B cell (primary cell): ENCODE data around the gene ERMARD. TPM values are rescaled to one million over a fixed set of nuclear protein-coding genes. Genes with fewer than 3 reads are reported as not detected.

ENCODE experiments used
- ATAC-seq: fragments of 200-7000 bp; cut with Tn5 transposase; one replicate; pipeline ENCODE4 v1.10.0; 2021; ENCODE audit warnings: low read depth, mild to moderate bottlenecking, moderate number of reproducible peaks, moderate library complexity
- CTCF ChIA-PET: fragments of 350-600 bp; sonication (Branson Sonifier 250); formaldehyde crosslinking; loops from one replicate; lab custom pipeline; 2021; ENCODE audit warnings: antibody characterized with exemption, inconsistent platforms; lab: Charles Lee
- POLR2A ChIA-PET: fragments of 350-600 bp; sonication (Branson Sonifier 250); formaldehyde crosslinking; loops from one replicate; lab custom pipeline; 2021; ENCODE audit warnings: antibody characterized with exemption; lab: Charles Lee
- DNase-seq: peaks from one replicate; pipeline ENCODE4 v3.0.0; 2013
- H2AFZ ChIP-seq: 2 replicates; pipeline ENCODE4 v1.6.1; 2012; ENCODE audit warnings: mild to moderate bottlenecking, low read depth, low read length; ENCODE audit not compliant: insufficient read depth, poor library complexity, severe bottlenecking
- H3K27ac ChIP-seq, 2 donors: 1 replicate in 1 of 2; 2 replicates in 1 of 2; pipeline ENCODE4 v1.5.1; 2012 to 2013; ENCODE audit warnings: low read length in 2 of 2, mild to moderate bottlenecking in 2 of 2, moderate library complexity in 1 of 2
- H3K27me3 ChIP-seq, 4 experiments: fragments of 200-600 bp in 1 of 4; sonication (generic) in 1 of 4; replicated peaks in 1 of 4; 1 replicate in 2 of 4; 2 replicates in 2 of 4; pipeline versions ENCODE4 v1.6.1 to v1.7.0; 2013 to 2016; ENCODE audit warnings: low read length in 3 of 4, mild to moderate bottlenecking in 2 of 4, mixed read lengths in 1 of 4, moderate library complexity in 1 of 4; ENCODE audit not compliant: insufficient read depth in 4 of 4, control insufficient read depth in 3 of 4; ENCODE audit errors: control extremely low read depth in 1 of 4
- H3K36me3 ChIP-seq, 2 experiments: replicated peaks in 1 of 2; 1 replicate in 1 of 2; 2 replicates in 1 of 2; pipeline versions ENCODE4 v1.6.1 to v1.7.1; 2013; ENCODE audit warnings: low read length in 1 of 2; ENCODE audit not compliant: insufficient read depth in 2 of 2, control insufficient read depth in 1 of 2; ENCODE audit errors: control extremely low read depth in 1 of 2, extremely low read depth in 1 of 2
- H3K4me1 ChIP-seq, 2 donors: fragments of 200-600 bp in 1 of 2; sonication (generic) in 1 of 2; 1 replicate in 1 of 2; 2 replicates in 1 of 2; pipeline versions ENCODE4 v1.5.1 to v1.6.1; 2013 to 2017; ENCODE audit warnings: low read length in 2 of 2; ENCODE audit not compliant: control insufficient read depth in 2 of 2, insufficient read depth in 2 of 2
- H3K4me2 ChIP-seq: replicated peaks from 2 replicates; pipeline ENCODE3; 2012; ENCODE audit warnings: mild to moderate bottlenecking, low read depth, low read length; ENCODE audit not compliant: poor library complexity, severe bottlenecking
- H3K4me3 ChIP-seq, 5 experiments: fragments of 200-600 bp in 1 of 5; sonication (generic) in 1 of 5; 1 replicate in 3 of 5; 2 replicates in 2 of 5; pipeline versions ENCODE4 v1.5.1 to v1.7.0; 2011 to 2016; ENCODE audit warnings: low read length in 4 of 5, mild to moderate bottlenecking in 4 of 5, low read depth in 2 of 5, control low read depth in 1 of 5, moderate library complexity in 1 of 5; ENCODE audit not compliant: insufficient read depth in 1 of 5; ENCODE audit errors: control extremely low read depth in 1 of 5, extremely low read depth in 1 of 5
- H3K79me2 ChIP-seq: fragments of 200-600 bp; sonication (generic); one replicate; pipeline ENCODE4 v1.6.0; 2016; ENCODE audit warnings: low read length; ENCODE audit not compliant: control insufficient read depth, insufficient read depth
- H3K9ac ChIP-seq: fragments of 200-600 bp; sonication (generic); 2 replicates; pipeline ENCODE4 v1.6.1; 2017; ENCODE audit warnings: mild to moderate bottlenecking, low read length, moderate library complexity
- H3K9me3 ChIP-seq, 3 donors: one replicate each; pipeline versions ENCODE4 v1.6.1 to v1.7.1; 2013; ENCODE audit warnings: low read length in 2 of 3; ENCODE audit not compliant: control insufficient read depth in 2 of 3, insufficient read depth in 1 of 3; ENCODE audit errors: control extremely low read depth in 1 of 3
- H4K20me1 ChIP-seq: 2 replicates; pipeline ENCODE4 v1.6.0; 2012; ENCODE audit warnings: mild to moderate bottlenecking, low read length; ENCODE audit not compliant: insufficient read depth, control insufficient read depth, poor library complexity, severe bottlenecking
- H3K27ac Mint-ChIP-seq: one replicate; pipeline ENCODE4 v1.8.0; 2021; ENCODE audit warnings: mixed read lengths
- H3K27me3 Mint-ChIP-seq: one replicate; pipeline ENCODE4 v1.8.0; 2021; ENCODE audit warnings: mixed read lengths
- H3K4me1 Mint-ChIP-seq: one replicate; pipeline ENCODE4 v1.8.0; 2021; ENCODE audit warnings: mixed read lengths
- H3K4me3 Mint-ChIP-seq: one replicate; pipeline ENCODE4 v1.8.0; 2021; ENCODE audit warnings: mixed read lengths
- H3K9me3 Mint-ChIP-seq: one replicate; pipeline ENCODE4 v1.8.0; 2022; ENCODE audit warnings: mixed read lengths; ENCODE audit not compliant: insufficient read depth
- EZH2 ChIP-seq: IDR thresholded peaks from 2 replicates; pipeline ENCODE4 v1.6.1; 2012; ENCODE audit warnings: borderline replicate concordance, low read depth, mild to moderate bottlenecking, moderate library complexity, low read length; ENCODE audit not compliant: insufficient read depth, poor library complexity, severe bottlenecking
- WGBS: methylation state at CpG from one replicate; pipeline ENCODE4 v1.1.5; 2013; ENCODE audit warnings: missing lambda C conversion rate; ENCODE audit not compliant: insufficient coverage; 5-methylcytosine and 5-hydroxymethylcytosine counted together
- intact Hi-C: fragments of 100-400 bp; cut with micrococcal nuclease; formaldehyde crosslinking; loops from one replicate; pipeline ENCODE4 v1.10.0; 2022
- polyA plus RNA-seq: library from polyadenylated mRNA; depleted of rRNA; stranded (reverse); fragments of >200 nt; gene quantifications from 2 replicates; pipeline ENCODE4 v1.2.3, GENCODE V29; 2012
- total RNA-seq, 2 donors: library from RNA; stranded (reverse); fragments of 120-200 nt in 1 of 2; gene quantifications; 1 replicate in 1 of 2; 2 replicates in 1 of 2; pipeline versions ENCODE4 v1.2.3 to v1.2.4, GENCODE V29; 2013 to 2022
- TF ChIP-seq, protein P1 (sequence below): fragments of 200-600 bp; IDR thresholded peaks from one replicate; pipeline ENCODE4 v1.8.0; 2022; ENCODE audit warnings: antibody characterized with exemption, mild to moderate bottlenecking

The ERMARD gene
- total and polyA plus RNA-seq, 2 donors (not counting 1 experiment from before 2014, with no cell fraction given): 42.8 to 65.1 TPM

DNA sequence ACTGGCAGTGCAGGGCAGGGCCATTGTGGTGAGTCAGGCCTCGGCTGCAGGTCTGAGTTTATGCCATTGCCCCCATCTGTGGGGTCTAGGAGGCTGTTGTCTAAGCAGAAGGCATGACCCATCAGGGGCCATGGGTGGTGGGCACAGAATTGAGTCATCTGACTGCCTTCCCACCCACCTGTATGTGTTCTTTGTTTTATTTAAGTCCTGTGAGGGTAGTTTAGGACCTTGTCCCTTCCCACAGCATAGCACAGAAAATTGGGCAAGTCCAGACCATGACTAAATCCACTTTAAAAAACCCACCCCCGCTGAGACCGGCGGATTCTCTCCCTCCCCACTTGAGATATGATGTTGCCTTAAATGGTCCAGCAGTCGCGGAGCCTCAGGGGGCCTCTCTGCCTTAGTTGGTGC lies 40.3 kb downstream of the ERMARD start:
- no peak overlapping the region for H2AFZ ChIP-seq
- H3K27ac ChIP-seq: no peak overlapping the region
- H3K4me2 ChIP-seq: no peak overlapping the region
- Mint-ChIP-seq H3K4me3 (peak overlapping the region; percentile 61), H3K9me3 (no peaks in the 10 kb centered on the region), H3K4me1 (peaks cover 14% of the 10 kb centered on the region), H3K27ac (no peak overlapping the region), H3K27me3 (peaks cover 51% of the 10 kb centered on the region)
- DNase-seq: no peak
- no peak overlapping the region for H3K9ac ChIP-seq
- no peak for ATAC-seq
- ChIA-PET POLR2A (no interaction called here), CTCF (interaction anchor here (1.5 to 3.6 kb wide), 3 partner anchors 11 to 738 kb away, joined by 5 to 59 read pairs (median 44); no protein-coding TSS in a partner anchor)
- intact Hi-C loops: loop anchor here (5.0 to 10.0 kb wide), 2 partner anchors 153 to 501 kb away; partner anchors contain the start of gene DLL1
- H3K27me3 ChIP-seq: peaks cover 0 to 39% (median 9%) of the 10 kb centered on the region in 4 experiments
- peaks cover 9 to 16% of the 10 kb centered on the region in 2 donors for H3K4me1 ChIP-seq
- H3K36me3 ChIP-seq: no peaks in the 10 kb centered on the region
- TF ChIP-seq EZH2: no peak
- TF ChIP-seq, protein P1, sequence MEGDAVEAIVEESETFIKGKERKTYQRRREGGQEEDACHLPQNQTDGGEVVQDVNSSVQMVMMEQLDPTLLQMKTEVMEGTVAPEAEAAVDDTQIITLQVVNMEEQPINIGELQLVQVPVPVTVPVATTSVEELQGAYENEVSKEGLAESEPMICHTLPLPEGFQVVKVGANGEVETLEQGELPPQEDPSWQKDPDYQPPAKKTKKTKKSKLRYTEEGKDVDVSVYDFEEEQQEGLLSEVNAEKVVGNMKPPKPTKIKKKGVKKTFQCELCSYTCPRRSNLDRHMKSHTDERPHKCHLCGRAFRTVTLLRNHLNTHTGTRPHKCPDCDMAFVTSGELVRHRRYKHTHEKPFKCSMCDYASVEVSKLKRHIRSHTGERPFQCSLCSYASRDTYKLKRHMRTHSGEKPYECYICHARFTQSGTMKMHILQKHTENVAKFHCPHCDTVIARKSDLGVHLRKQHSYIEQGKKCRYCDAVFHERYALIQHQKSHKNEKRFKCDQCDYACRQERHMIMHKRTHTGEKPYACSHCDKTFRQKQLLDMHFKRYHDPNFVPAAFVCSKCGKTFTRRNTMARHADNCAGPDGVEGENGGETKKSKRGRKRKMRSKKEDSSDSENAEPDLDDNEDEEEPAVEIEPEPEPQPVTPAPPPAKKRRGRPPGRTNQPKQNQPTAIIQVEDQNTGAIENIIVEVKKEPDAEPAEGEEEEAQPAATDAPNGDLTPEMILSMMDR: no peak
- no peaks in the 10 kb centered on the region for H4K20me1 ChIP-seq
- 82% methylated on average over 1 of the region's 6 CpGs for WGBS
- no peak overlapping the region for H3K4me3 ChIP-seq
- H3K9me3 ChIP-seq: no peaks in the 10 kb centered on the region
- H3K79me2 ChIP-seq: no peaks in the 10 kb centered on the region

- Histone ChIP-seq H3K27ac (no peak overlapping the region), H3K79me2 (no peaks in the 10 kb centered on the region), H4K20me1 (no peaks in the 10 kb centered on the region), H3K9me3 (no peaks in the 10 kb centered on the region), H3K27me3 (peaks cover 0 to 39% (median 9%) of the 10 kb centered on the region in 4 experiments), H3K4me3 (no peak overlapping the region), H2AFZ (no peak overlapping the region), H3K4me2 (no peak overlapping the region), H3K36me3 (no peaks in the 10 kb centered on the region), H3K4me1 (peaks cover 9 to 16% of the 10 kb centered on the region in 2 donors), H3K9ac (no peak overlapping the region)
- Mint-ChIP-seq H3K9me3 (no peaks in the 10 kb centered on the region), H3K4me1 (peaks cover 14% of the 10 kb centered on the region), H3K27ac (no peak overlapping the region), H3K4me3 (no peak overlapping the region), H3K27me3 (peaks cover 55% of the 10 kb centered on the region)
- CTCF ChIA-PET: interaction anchor here (1.0 to 1.5 kb wide), 2 partner anchors 10 to 39 kb away, joined by 3 to 5 read pairs; no protein-coding TSS in a partner anchor
- no peak for TF ChIP-seq EZH2
- TF ChIP-seq, protein P1: no peak
- intact Hi-C loops: loop anchor here (5.0 to 10.0 kb wide), 2 partner anchors 152 to 500 kb away; partner anchors contain the start of gene DLL1
- no peak for DNase-seq
- 92% methylated on average over 18 of the region's 21 CpGs for WGBS
- POLR2A ChIA-PET: no interaction called here
- ATAC-seq: no peak
These were observed 41.0 kb downstream of the ERMARD start for GRCh38 chr6:169792306-169793015.
